Measurements from ENCODE around the gene SMPD1.
A peak's percentile ranks its signal among the peaks of the same experiment; 100 is the strongest.

Gene SMPD1

GRCh38 chr11:6414874-6415328 lies 24.6 kb downstream of the SMPD1 start:
- no peak for DNase-seq (ENCODE audit: low spot score)

GRCh38 chr11:6415797-6416196 lies 25.5 kb downstream of the SMPD1 start:
- no peak for DNase-seq (ENCODE audit: low spot score)

- no peak for DNase-seq (ENCODE audit: low spot score)
Observed at GRCh38 chr11:6417907-6418556, 27.8 kb downstream of the SMPD1 start.

GRCh38 chr11:6418557-6419008 lies 28.3 kb downstream of the SMPD1 start:
- DNase-seq (ENCODE audit: low spot score) = no peak

- peak; percentile 78 for DNase-seq (ENCODE audit: low spot score)
Observed at GRCh38 chr11:6419009-6419631, 28.8 kb downstream of the SMPD1 start, which contains the start of gene APBB1. APBB1 (minus strand) TSS chr11:6419094; CDS start chr11:6411347, 7,747 bp downstream.

GRCh38 chr11:6420677-6421076 lies 30.4 kb downstream of the SMPD1 start:
- no peak for DNase-seq (ENCODE audit: low spot score)

- no peak for DNase-seq (ENCODE audit: low spot score)
Observed at GRCh38 chr11:6427516-6427915, 37.2 kb downstream of the SMPD1 start.

GRCh38 chr11:6431861-6432260 lies 41.6 kb downstream of the SMPD1 start:
- no peak for DNase-seq (ENCODE audit: low spot score)

GRCh38 chr11:6433998-6434660 lies 43.9 kb downstream of the SMPD1 start:
- DNase-seq (ENCODE audit: low spot score) = no peak

- DNase-seq (ENCODE audit: low spot score) = no peak
Observed at GRCh38 chr11:6437423-6437822, 47.1 kb downstream of the SMPD1 start.

GRCh38 chr11:6437993-6438392 lies 47.7 kb downstream of the SMPD1 start:
- DNase-seq (ENCODE audit: low spot score) = no peak

- DNase-seq (ENCODE audit: low spot score) = peak; percentile 70
Observed at GRCh38 chr11:6438979-6439571, 48.8 kb downstream of the SMPD1 start.

- no peak for DNase-seq (ENCODE audit: low spot score)
Observed at GRCh38 chr11:6440906-6441358, 50.7 kb downstream of the SMPD1 start, which contains the start of gene HPX. HPX (minus strand) TSS chr11:6440987; CDS start chr11:6440963, 24 bp downstream.

GRCh38 chr11:6442441-6442840 lies 52.2 kb downstream of the SMPD1 start:
- DNase-seq (ENCODE audit: low spot score) = no peak

GRCh38 chr11:6443269-6444003 lies 53.2 kb downstream of the SMPD1 start:
- peak; percentile 79 for DNase-seq (ENCODE audit: low spot score)
